ENCODE results near the gene HIP1R. TPM values are rescaled to one million over a fixed set of nuclear protein-coding genes. Genes with fewer than 3 reads are reported as not detected.

Gene HIP1R
- total RNA-seq, 1 donor from 2014 or later = 31.3 TPM

- Mint-ChIP-seq H3K9me3 (ENCODE audit: unreplicated experiment) (no peaks in the 10 kb centered on the region), H3K27me3 (ENCODE audit: unreplicated experiment) (no peaks in the 10 kb centered on the region), H3K27ac (ENCODE audit: unreplicated experiment) (no peak overlapping the region), H3K4me1 (ENCODE audit: unreplicated experiment) (peaks cover 16% of the 10 kb centered on the region), H3K4me3 (ENCODE audit: unreplicated experiment) (no peak overlapping the region), H3K36me3 (ENCODE audit: unreplicated experiment) (peaks cover 2% of the 10 kb centered on the region)
- DNase-seq (ENCODE audit: extremely low spot score, unreplicated experiment) = no peak
- no peak for TF ChIP-seq CTCF (IDR thresholded peaks at IDR 0.05)
Observed at GRCh38 chr12:122848471-122849351, 13.5 kb downstream of the HIP1R start.

- H3K27ac Mint-ChIP-seq (ENCODE audit: unreplicated experiment) = no peak overlapping the region
- no peak for DNase-seq (ENCODE audit: extremely low spot score, unreplicated experiment)
- no peak for TF ChIP-seq CTCF (IDR thresholded peaks at IDR 0.05)
- no peaks in the 10 kb centered on the region for H3K27me3 Mint-ChIP-seq (ENCODE audit: unreplicated experiment)
- H3K36me3 Mint-ChIP-seq (ENCODE audit: unreplicated experiment) = peaks cover 2% of the 10 kb centered on the region
- H3K4me1 Mint-ChIP-seq (ENCODE audit: unreplicated experiment) = peaks cover 15% of the 10 kb centered on the region
- H3K9me3 Mint-ChIP-seq (ENCODE audit: unreplicated experiment) = no peaks in the 10 kb centered on the region
- H3K4me3 Mint-ChIP-seq (ENCODE audit: unreplicated experiment) = no peak overlapping the region
Observed at GRCh38 chr12:122849352-122850047, 14.2 kb downstream of the HIP1R start.

- Mint-ChIP-seq H3K9me3 (ENCODE audit: unreplicated experiment) (no peaks in the 10 kb centered on the region), H3K4me3 (ENCODE audit: unreplicated experiment) (no peak overlapping the region), H3K27ac (ENCODE audit: unreplicated experiment) (no peak overlapping the region), H3K36me3 (ENCODE audit: unreplicated experiment) (peaks cover 2% of the 10 kb centered on the region), H3K4me1 (ENCODE audit: unreplicated experiment) (peaks cover 15% of the 10 kb centered on the region), H3K27me3 (ENCODE audit: unreplicated experiment) (no peaks in the 10 kb centered on the region)
- TF ChIP-seq CTCF (IDR thresholded peaks at IDR 0.05) = no peak
- no peak for DNase-seq (ENCODE audit: extremely low spot score, unreplicated experiment)
Observed at GRCh38 chr12:122850048-122850445, 14.8 kb downstream of the HIP1R start.

- no peak for TF ChIP-seq CTCF (IDR thresholded peaks at IDR 0.05)
Observed at GRCh38 chr12:122850695-122851350, 15.6 kb downstream of the HIP1R start.

GRCh38 chr12:122851820-122852219 lies 16.6 kb downstream of the HIP1R start:
- DNase-seq (ENCODE audit: extremely low spot score, unreplicated experiment) = no peak
- Mint-ChIP-seq H3K4me3 (ENCODE audit: unreplicated experiment) (no peak overlapping the region), H3K36me3 (ENCODE audit: unreplicated experiment) (peaks cover 2% of the 10 kb centered on the region), H3K9me3 (ENCODE audit: unreplicated experiment) (no peaks in the 10 kb centered on the region), H3K4me1 (ENCODE audit: unreplicated experiment) (peaks cover 15% of the 10 kb centered on the region), H3K27ac (ENCODE audit: unreplicated experiment) (peak overlapping the region; percentile 70), H3K27me3 (ENCODE audit: unreplicated experiment) (no peaks in the 10 kb centered on the region)
- no peak for TF ChIP-seq CTCF (IDR thresholded peaks at IDR 0.05)

More at GRCh38 chr12:122850695-122851350, 15.6 kb downstream of the HIP1R start:
- H3K9me3 Mint-ChIP-seq (ENCODE audit: unreplicated experiment) = no peaks in the 10 kb centered on the region
- H3K4me3 Mint-ChIP-seq (ENCODE audit: unreplicated experiment) = no peak overlapping the region
- H3K36me3 Mint-ChIP-seq (ENCODE audit: unreplicated experiment) = peaks cover 2% of the 10 kb centered on the region
- DNase-seq (ENCODE audit: extremely low spot score, unreplicated experiment) = no peak
- H3K4me1 Mint-ChIP-seq (ENCODE audit: unreplicated experiment) = peaks cover 15% of the 10 kb centered on the region
- no peak overlapping the region for H3K27ac Mint-ChIP-seq (ENCODE audit: unreplicated experiment)
- no peaks in the 10 kb centered on the region for H3K27me3 Mint-ChIP-seq (ENCODE audit: unreplicated experiment)
